Measurements from ENCODE around the gene GALC.

DNA sequence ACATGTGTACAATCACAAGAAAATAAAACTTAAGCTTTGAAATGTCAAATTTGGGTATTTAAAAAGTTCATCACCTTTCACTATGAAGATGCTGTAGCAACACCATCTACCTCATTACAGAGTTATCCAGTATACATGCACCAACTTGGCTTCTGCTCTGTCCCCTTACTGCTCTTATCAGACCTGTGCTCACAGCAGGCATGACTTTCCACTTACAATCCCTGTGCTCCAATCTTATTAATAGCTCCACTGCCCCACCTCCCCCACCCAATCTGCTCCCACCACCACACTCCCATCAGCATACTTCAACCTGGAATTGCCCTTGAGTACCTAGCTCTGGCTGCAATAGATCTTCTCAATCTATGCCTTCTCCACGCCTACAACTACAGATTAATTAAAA lies 13.3 kb downstream of the GALC start:
- no peak for TF ChIP-seq YY1 (IDR thresholded peaks at IDR 0.05; ENCODE audit: low read depth)
- no peak for TF ChIP-seq RAD21 (IDR thresholded peaks at IDR 0.05; ENCODE audit: low read depth)
- TF ChIP-seq NFIC (IDR thresholded peaks at IDR 0.05), result no peak
- TF ChIP-seq, protein P1, sequence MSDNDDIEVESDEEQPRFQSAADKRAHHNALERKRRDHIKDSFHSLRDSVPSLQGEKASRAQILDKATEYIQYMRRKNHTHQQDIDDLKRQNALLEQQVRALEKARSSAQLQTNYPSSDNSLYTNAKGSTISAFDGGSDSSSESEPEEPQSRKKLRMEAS (IDR thresholded peaks at IDR 0.05), result no peak
- no peak for TF ChIP-seq USF1 (IDR thresholded peaks at IDR 0.05)
- no peak for TF ChIP-seq EGR1 (IDR thresholded peaks at IDR 0.05)
- no peak for TF ChIP-seq TAF1 (IDR thresholded peaks at IDR 0.05; ENCODE audit: low read depth)
- TF ChIP-seq FOXM1 (IDR thresholded peaks at IDR 0.05; ENCODE audit: borderline replicate concordance, low read depth), result no peak
- no peak for TF ChIP-seq REST (IDR thresholded peaks at IDR 0.05; ENCODE audit: low read depth)
- TF ChIP-seq EP300 (IDR thresholded peaks at IDR 0.05; ENCODE audit: borderline replicate concordance), result no peak
- no peak for TF ChIP-seq CREB1 (IDR thresholded peaks at IDR 0.05; ENCODE audit: low read depth)
- no peak for TF ChIP-seq CEBPB (IDR thresholded peaks at IDR 0.05)
- no peak for TF ChIP-seq ZBTB7A (IDR thresholded peaks at IDR 0.05; ENCODE audit: low read depth)
- no peak for TF ChIP-seq TEAD4 (IDR thresholded peaks at IDR 0.05)

Data from Ishikawa (cell line).